H1 (cell line): ENCODE results near the gene VPS13A. TPM values are rescaled to one million over a fixed set of nuclear protein-coding genes. Genes with fewer than 3 reads are reported as not detected.

ENCODE experiments used
- CTCF ChIA-PET: fragments of 300-600 bp; sonication (Branson Sonifier 250); formaldehyde crosslinking; loops from one replicate; lab custom pipeline; 2021; ENCODE audit not compliant: partially characterized antibody; lab: Charles Lee
- POLR2A ChIA-PET: fragments of 300-600 bp; sonication (Branson Sonifier 250); formaldehyde crosslinking; loops from one replicate; lab custom pipeline; 2021; ENCODE audit warnings: inconsistent platforms; ENCODE audit not compliant: partially characterized antibody; lab: Charles Lee
- DNase-seq, 2 experiments: peaks; one replicate each; pipeline versions ENCODE4 v3.0.0 to v3.0.0-alpha.2; 2010 to 2022; ENCODE audit warnings: low spot score in 2 of 2, low read depth in 1 of 2, mixed read lengths in 1 of 2
- FAIRE-seq: peaks from 2 replicates; lab custom pipeline; 2011; peaks lifted over from hg19 to GRCh38; lab: Jason Lieb, UNC
- H2AFZ ChIP-seq: 2 replicates; pipeline ENCODE4 v1.8.1; 2012; ENCODE audit warnings: low read length, inconsistent platforms
- H2AK5ac ChIP-seq: 2 replicates; pipeline ENCODE4 v1.6.1; 2013; ENCODE audit warnings: low read depth, low read length
- H2BK120ac ChIP-seq: replicated peaks from 2 replicates; pipeline ENCODE3; 2013; ENCODE audit warnings: low read depth, low read length, inconsistent platforms
- H2BK12ac ChIP-seq: 2 replicates; pipeline ENCODE4 v1.6.1; 2013; ENCODE audit warnings: low read depth, low read length
- H2BK15ac ChIP-seq: 2 replicates; pipeline ENCODE4 v1.6.1; 2013; ENCODE audit warnings: low read length
- H2BK20ac ChIP-seq: 2 replicates; pipeline ENCODE4 v1.6.1; 2013; ENCODE audit warnings: low read length
- H2BK5ac ChIP-seq: 2 replicates; pipeline ENCODE4 v1.6.1; 2013; ENCODE audit warnings: low read depth, low read length
- H3K14ac ChIP-seq: 2 replicates; pipeline ENCODE4 v1.6.1; 2013; ENCODE audit warnings: inconsistent platforms; ENCODE audit not compliant: insufficient read length
- H3K18ac ChIP-seq: 2 replicates; pipeline ENCODE4 v1.6.1; 2013; ENCODE audit warnings: low read length; ENCODE audit errors: extremely low read depth
- H3K23ac ChIP-seq: 2 replicates; pipeline ENCODE4 v1.6.1; 2013; ENCODE audit warnings: inconsistent platforms; ENCODE audit not compliant: insufficient read length
- H3K23me2 ChIP-seq: 2 replicates; pipeline ENCODE4 v1.6.1; 2013; ENCODE audit warnings: low read depth, low read length
- H3K27ac ChIP-seq: 2 replicates; pipeline ENCODE4 v1.6.1; 2011; ENCODE audit warnings: low read depth, low read length, inconsistent platforms
- H3K27me3 ChIP-seq, 4 experiments: replicated peaks in 1 of 4; 1 replicate in 1 of 4; 2 replicates in 3 of 4; pipeline versions ENCODE4 v1.6.1 to v1.8.1; 2011 to 2013; ENCODE audit warnings: low read length in 3 of 4, mild to moderate bottlenecking in 3 of 4, inconsistent platforms in 2 of 4, mixed read lengths in 2 of 4, moderate library complexity in 1 of 4; ENCODE audit not compliant: control insufficient read depth in 3 of 4, insufficient read depth in 3 of 4; ENCODE audit errors: extremely low read depth in 1 of 4
- H3K36me3 ChIP-seq, 4 experiments: 2 replicates each; pipeline versions ENCODE4 v1.6.1 to v1.8.1; 2011 to 2013; ENCODE audit warnings: mild to moderate bottlenecking in 4 of 4, low read length in 3 of 4, moderate library complexity in 2 of 4, control low read depth in 1 of 4, inconsistent platforms in 1 of 4; ENCODE audit not compliant: insufficient read depth in 4 of 4, control insufficient read depth in 2 of 4
- H3K4ac ChIP-seq: replicated peaks from 2 replicates; pipeline ENCODE3; 2013; ENCODE audit warnings: low read length, low read depth, mixed read lengths, inconsistent platforms; ENCODE audit not compliant: insufficient read length
- H3K4me1 ChIP-seq, 4 experiments: replicated peaks in 1 of 4; 1 replicate in 1 of 4; 2 replicates in 3 of 4; pipeline versions ENCODE4 v1.6.1 to v1.8.1; 2011 to 2013; ENCODE audit warnings: low read length in 3 of 4, inconsistent platforms in 2 of 4, mixed read lengths in 1 of 4; ENCODE audit not compliant: insufficient read depth in 4 of 4, control insufficient read depth in 3 of 4
- H3K4me2 ChIP-seq, 2 experiments: 2 replicates each; pipeline versions ENCODE4 v1.6.1 to v1.8.1; 2011 to 2013; ENCODE audit warnings: low read depth in 2 of 2, low read length in 2 of 2, control low read depth in 1 of 2, inconsistent platforms in 1 of 2, mild to moderate bottlenecking in 1 of 2; ENCODE audit not compliant: insufficient read depth in 1 of 2
- H3K4me3 ChIP-seq, 4 experiments: fragments of 200-600, 300-600 bp in 1 of 4; sonication (generic), shearing (Covaris generic), sonication (Bioruptor Twin) in 1 of 4; 2 replicates each; pipeline versions ENCODE4 v1.5.1 to v1.8.1; 2011 to 2016; ENCODE audit warnings: low read length in 4 of 4, low read depth in 3 of 4, control low read depth in 2 of 4, inconsistent platforms in 2 of 4, mild to moderate bottlenecking in 2 of 4, mixed read lengths in 1 of 4, moderate library complexity in 1 of 4; ENCODE audit not compliant: insufficient read depth in 2 of 4; ENCODE audit errors: extremely low read depth in 1 of 4
- H3K56ac ChIP-seq: replicated peaks from 2 replicates; pipeline ENCODE3; 2013; ENCODE audit warnings: low read depth, mild to moderate bottlenecking, mixed read lengths, low read length, inconsistent platforms; ENCODE audit not compliant: insufficient read length
- H3K79me1 ChIP-seq: 2 replicates; pipeline ENCODE4 v1.6.1; 2013; ENCODE audit warnings: low read depth, low read length, control low read depth
- H3K79me2 ChIP-seq, 2 experiments: 2 replicates each; pipeline versions ENCODE4 v1.6.1 to v1.8.1; 2012 to 2013; ENCODE audit warnings: low read length in 2 of 2, mild to moderate bottlenecking in 2 of 2, inconsistent platforms in 1 of 2; ENCODE audit not compliant: insufficient read depth in 2 of 2, control insufficient read depth in 1 of 2
- H3K9ac ChIP-seq, 4 experiments: replicated peaks in 1 of 4; 1 replicate in 1 of 4; 2 replicates in 3 of 4; pipeline versions ENCODE4 v1.6.1 to v1.8.1; 2011 to 2013; ENCODE audit warnings: low read depth in 3 of 4, low read length in 3 of 4, control low read depth in 2 of 4, mild to moderate bottlenecking in 2 of 4, moderate library complexity in 2 of 4, inconsistent platforms in 1 of 4; ENCODE audit errors: extremely low read depth in 1 of 4
- H3K9me3 ChIP-seq, 2 experiments: 2 replicates each; pipeline versions ENCODE4 v1.6.1 to v1.8.1; 2012 to 2013; ENCODE audit warnings: mild to moderate bottlenecking in 2 of 2, moderate library complexity in 2 of 2, control low read depth in 1 of 2, inconsistent platforms in 1 of 2, low read depth in 1 of 2, low read length in 1 of 2, mixed read lengths in 1 of 2; ENCODE audit not compliant: insufficient read depth in 2 of 2
- H4K20me1 ChIP-seq, 2 experiments: replicated peaks in 1 of 2; 2 replicates each; pipeline versions ENCODE3 to v1.8.1; 2011 to 2013; ENCODE audit warnings: inconsistent platforms in 2 of 2, low read length in 2 of 2, mild to moderate bottlenecking in 1 of 2; ENCODE audit not compliant: insufficient read depth in 2 of 2, control insufficient read depth in 1 of 2
- H4K5ac ChIP-seq: 2 replicates; pipeline ENCODE4 v1.6.1; 2013; ENCODE audit warnings: low read length, low read depth, mixed read lengths, inconsistent platforms; ENCODE audit not compliant: insufficient read length
- H4K8ac ChIP-seq: 2 replicates; pipeline ENCODE4 v1.8.0; 2013; ENCODE audit warnings: mild to moderate bottlenecking, moderate library complexity, low read length, inconsistent platforms; ENCODE audit not compliant: insufficient read depth; ENCODE audit errors: extremely low read depth
- H4K91ac ChIP-seq: replicated peaks from 2 replicates; pipeline ENCODE3; 2013; ENCODE audit warnings: low read length, mixed read lengths, inconsistent platforms; ENCODE audit not compliant: insufficient read length
- ASH2L ChIP-seq: fragments of 200-600, 300-600 bp; sonication (generic); IDR thresholded peaks from one replicate; pipeline ENCODE4 v1.7.1; 2017; ENCODE audit warnings: low read length
- BRCA1 ChIP-seq: IDR thresholded peaks from 2 replicates; pipeline ENCODE4 v1.6.1; 2012; ENCODE audit warnings: low read depth, low read length, improper control_type of control experiment
- CBX5 ChIP-seq: fragments of 300-800, 300-1000 bp; sonication (generic); IDR thresholded peaks from 2 replicates; pipeline ENCODE4 v1.7.1; 2016; ENCODE audit warnings: antibody characterized with exemption, low read length, low read depth
- CBX8 ChIP-seq: fragments of 300-800, 300-1000 bp; sonication (generic); IDR thresholded peaks from 2 replicates; pipeline ENCODE4 v1.7.1; 2016; ENCODE audit warnings: low read depth, low read length, borderline replicate concordance
- CHD2 ChIP-seq: IDR thresholded peaks from 2 replicates; pipeline ENCODE4 v1.6.1; 2012; ENCODE audit warnings: low read length, improper control_type of control experiment
- JUN ChIP-seq: IDR thresholded peaks from 2 replicates; pipeline ENCODE4 v1.6.1; 2011; ENCODE audit warnings: low read depth, mild to moderate bottlenecking, improper control_type of control experiment, low read length
- KDM1A ChIP-seq: fragments of 200-600, 300-600 bp; sonication (generic); IDR thresholded peaks from 2 replicates; pipeline ENCODE4 v1.7.1; 2016; ENCODE audit warnings: mild to moderate bottlenecking, low read length, borderline replicate concordance
- KDM4A ChIP-seq: IDR thresholded peaks from one replicate; pipeline ENCODE4 v1.7.1; 2012; ENCODE audit warnings: low read depth, mild to moderate bottlenecking, moderate library complexity, low read length, inconsistent platforms; ENCODE audit not compliant: severe bottlenecking
- POLR2A ChIP-seq, 2 experiments: IDR thresholded peaks; 1 replicate in 1 of 2; 2 replicates in 1 of 2; pipeline ENCODE4 v1.6.1; 2011; ENCODE audit warnings: low read depth in 2 of 2, low read length in 2 of 2, mild to moderate bottlenecking in 2 of 2; ENCODE audit errors: control extremely low read depth in 1 of 2
- POLR2AphosphoS5 ChIP-seq: IDR thresholded peaks from 2 replicates; pipeline ENCODE4 v1.6.1; 2011; ENCODE audit warnings: low read depth, low read length
- RAD21 ChIP-seq, 2 experiments: IDR thresholded peaks in 1 of 2; conservative IDR thresholded peaks in 1 of 2; 2 replicates each; pipeline ENCODE4 v1.6.1; 2011; ENCODE audit warnings: low read depth in 2 of 2, low read length in 2 of 2, improper control_type of control experiment in 1 of 2, inconsistent platforms in 1 of 2, mild to moderate bottlenecking in 1 of 2, moderate library complexity in 1 of 2
- RXRA ChIP-seq: IDR thresholded peaks from 2 replicates; pipeline ENCODE4 v1.6.1; 2011; ENCODE audit warnings: low read depth, mild to moderate bottlenecking, low read length, moderate library complexity; ENCODE audit not compliant: insufficient read depth
- SP2 ChIP-seq: IDR thresholded peaks from 2 replicates; pipeline ENCODE4 v1.6.1; 2012; ENCODE audit warnings: mild to moderate bottlenecking, low read length, inconsistent platforms
- SUZ12 ChIP-seq: fragments of 200-600 bp; sonication (generic); IDR thresholded peaks from 2 replicates; pipeline ENCODE4 v1.6.1; 2012; ENCODE audit warnings: mild to moderate bottlenecking, inconsistent platforms, low read length, moderate library complexity, mixed read lengths
- TEAD4 ChIP-seq: IDR thresholded peaks from 2 replicates; pipeline ENCODE4 v1.6.1; 2012; ENCODE audit warnings: low read depth, low read length, inconsistent platforms, mixed read lengths
- YY1 ChIP-seq: IDR thresholded peaks from 2 replicates; pipeline ENCODE4 v1.6.1; 2011; ENCODE audit warnings: low read depth, mild to moderate bottlenecking, low read length
- WGBS, 2 experiments: shearing (Covaris generic) in 1 of 2; methylation state at CpG; one replicate each; pipeline versions ENCODE4 v1.1.6 to v1.1.7; 2013 to 2015; ENCODE audit warnings: low lambda C conversion rate in 2 of 2, mixed read lengths in 2 of 2, inconsistent platforms in 1 of 2, low coverage in 1 of 2, missing lambda C conversion rate in 1 of 2; ENCODE audit not compliant: insufficient replicate concordance in 2 of 2, insufficient coverage in 1 of 2, insufficient read length in 1 of 2; ENCODE audit errors: extremely low coverage in 1 of 2, missing lambda C conversion rate in 1 of 2; 5-methylcytosine and 5-hydroxymethylcytosine counted together
- polyA plus RNA-seq, 7 experiments: library from polyadenylated mRNA; depleted of rRNA in 3 of 7; stranded (reverse) in 5 of 7; unstranded in 2 of 7; fragments of >200 nt in 5 of 7; fragments of 200-250 nt in 2 of 7; gene quantifications; 1 replicate in 5 of 7; 2 replicates in 1 of 7; 4 replicates in 1 of 7; pipeline versions ENCODE4 v1.2.1 to v1.2.3, GENCODE V29; 2011 to 2013; ENCODE audit warnings: missing spikeins in 2 of 7, mixed read lengths in 2 of 7
- total RNA-seq: library from RNA; stranded (reverse); fragmentation: NEBNext Ultra II Directional; extraction: Animal tissue kit (Norgen Biotek cat#: 25700); gene quantifications from 2 replicates; pipeline ENCODE4 v1.2.1, GENCODE V29; 2021

VPS13A gene
- total and polyA plus RNA-seq, 2 of the 8 experiments (the other 6 are each of a cell fraction or from before 2014, with no cell fraction given): 6.0 to 36.5 TPM

- Histone ChIP-seq H3K9ac (no peak overlapping the region), H2BK120ac (no peak overlapping the region), H3K14ac (no peak overlapping the region), H3K36me3 (peaks cover 0 to 3% (median 0%) of the 10 kb centered on the region in 4 experiments; a peak in 1 of 8 replicates), H3K27ac (no peak overlapping the region), H3K18ac (no peak overlapping the region), H2AFZ (no peak overlapping the region), H4K91ac (no peak overlapping the region), H2BK15ac (no peak overlapping the region), H2AK5ac (no peak overlapping the region), H3K4me3 (no peak overlapping the region), H4K5ac (no peak overlapping the region), H3K79me1 (no peaks in the 10 kb centered on the region), H3K23me2 (no peaks in the 10 kb centered on the region), H4K20me1 (no peaks in the 10 kb centered on the region), H3K27me3 (no peaks in the 10 kb centered on the region), H3K79me2 (no peaks in the 10 kb centered on the region), H3K9me3 (no peaks in the 10 kb centered on the region), H3K4ac (no peak overlapping the region), H2BK12ac (no peak overlapping the region), H4K8ac (no peak overlapping the region), H3K4me1 (peaks cover 0 to 3% (median 0%) of the 10 kb centered on the region in 4 experiments; a peak in 2 of 7 replicates), H3K23ac (no peak overlapping the region), H2BK5ac (no peak overlapping the region), H3K4me2 (no peak overlapping the region), H3K56ac (no peak overlapping the region), H2BK20ac (no peak overlapping the region)
- 87% methylated on average over 1 of the region's 1 CpG; no CpG with 5 or more reads in 1 of the 2 experiments for WGBS, 2 experiments
- CTCF ChIA-PET: interaction anchor here (1.2 to 2.2 kb wide), 4 partner anchors 8 to 36 kb away, joined by 3 to 7 read pairs (median 4); no protein-coding TSS in a partner anchor
- FAIRE-seq (no peak), DNase-seq (no peak)
- POLR2A ChIA-PET: no interaction called here
- TF ChIP-seq CBX8 (no peak), TEAD4 (no peak), CBX5 (no peak), RXRA (no peak), BRCA1 (no peak), SUZ12 (no peak), POLR2AphosphoS5 (no peak), JUN (no peak), SP2 (no peak), ASH2L (no peak), YY1 (no peak), POLR2A (IDR thresholded peaks at IDR 0.05; ENCODE audit: control extremely low read depth in 1 of 2, low read depth in 2 of 2, low read length in 2 of 2) (no peak), RAD21 (IDR thresholded peaks at IDR 0.05 in 1 of 2, conservative IDR thresholded peaks at IDR 0.05 in 1 of 2; ENCODE audit: low read depth in 2 of 2, low read length in 2 of 2) (no peak), KDM4A (no peak), KDM1A (no peak), CHD2 (no peak)
These were observed 150.8 kb downstream of the VPS13A start for GRCh38 chr9:77328102-77328501.
